GM21381 (cell line): ENCODE measurements around the gene NUP93.
"Not testable (repeated sequence)": the region's sequence is repeated elsewhere in the genome, so short reads cannot be mapped to it uniquely, and the experiment has no call there.

Experiments
- ATAC-seq: cut with Tn5 transposase; IDR thresholded peaks from one replicate; pipeline ENCODE4 v1.9.1; 2021; ENCODE audit warnings: mild to moderate bottlenecking, moderate library complexity; ENCODE audit not compliant: unreplicated experiment

The NUP93 gene

GRCh38 chr16:56864960-56865359 lies 135.0 kb downstream of the NUP93 start, which contains the start of gene SLC12A3:
Gene SLC12A3 (plus strand): TSS chr16:56865207. CDS start chr16:56865236, 29 bp downstream.
- ATAC-seq: no peak

GRCh38 chr16:56865394-56866062 lies 135.6 kb downstream of the NUP93 start:
- ATAC-seq: no peak

- no peak for ATAC-seq
Observed at GRCh38 chr16:56866955-56867830, 137.3 kb downstream of the NUP93 start.

- ATAC-seq: no peak
Observed at GRCh38 chr16:56868175-56868574, 138.2 kb downstream of the NUP93 start.

GRCh38 chr16:56868766-56869165 lies 138.8 kb downstream of the NUP93 start:
- ATAC-seq: not testable (repeated sequence)

GRCh38 chr16:56869513-56870275 lies 139.8 kb downstream of the NUP93 start:
- ATAC-seq: no peak

- ATAC-seq: no peak
Observed at GRCh38 chr16:56870276-56870888, 140.5 kb downstream of the NUP93 start.

GRCh38 chr16:56871172-56871593 lies 141.3 kb downstream of the NUP93 start:
- ATAC-seq: no peak

GRCh38 chr16:56872863-56873391 lies 143.0 kb downstream of the NUP93 start:
- ATAC-seq: no peak

GRCh38 chr16:56874800-56875199 lies 144.9 kb downstream of the NUP93 start:
- ATAC-seq: no peak

- no peak for ATAC-seq
Observed at GRCh38 chr16:56876048-56876447, 146.1 kb downstream of the NUP93 start.

GRCh38 chr16:56877486-56878182 lies 147.7 kb downstream of the NUP93 start:
- no peak for ATAC-seq

- ATAC-seq: no peak
Observed at GRCh38 chr16:56878282-56878854, 148.4 kb downstream of the NUP93 start.

GRCh38 chr16:56879276-56879675 lies 149.3 kb downstream of the NUP93 start:
- ATAC-seq: no peak

- no peak for ATAC-seq
Observed at GRCh38 chr16:56880176-56880575, 150.2 kb downstream of the NUP93 start.

GRCh38 chr16:56880685-56881084 lies 150.8 kb downstream of the NUP93 start:
- no peak for ATAC-seq

- no peak for ATAC-seq
Observed at GRCh38 chr16:56882077-56882800, 152.3 kb downstream of the NUP93 start.

- no peak for ATAC-seq
Observed at GRCh38 chr16:56883586-56883985, 153.7 kb downstream of the NUP93 start.

GRCh38 chr16:56884026-56884582 lies 154.2 kb downstream of the NUP93 start:
- ATAC-seq: no peak
